ENCODE results near the gene C3orf49.

DNA sequence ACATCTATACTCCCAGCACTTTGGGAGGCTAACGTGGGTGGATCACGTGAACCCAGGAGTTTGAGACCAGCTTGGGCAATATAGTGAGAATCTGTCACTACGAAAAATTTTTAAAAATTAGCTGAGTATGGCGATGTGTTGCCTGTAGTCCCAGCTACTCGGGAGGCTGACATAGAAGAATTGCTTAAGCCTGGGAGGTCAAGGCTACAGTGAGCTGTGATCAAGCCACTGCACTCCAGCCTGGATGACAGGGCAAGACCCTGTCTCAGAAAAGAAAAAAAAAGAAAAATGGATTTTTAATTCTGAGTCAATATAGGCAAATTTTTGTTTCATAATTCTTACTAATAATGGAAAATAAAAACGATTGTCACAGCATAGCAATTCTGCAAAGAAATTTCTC lies 13.3 kb downstream of the C3orf49 start:
- TF ChIP-seq, protein P1, sequence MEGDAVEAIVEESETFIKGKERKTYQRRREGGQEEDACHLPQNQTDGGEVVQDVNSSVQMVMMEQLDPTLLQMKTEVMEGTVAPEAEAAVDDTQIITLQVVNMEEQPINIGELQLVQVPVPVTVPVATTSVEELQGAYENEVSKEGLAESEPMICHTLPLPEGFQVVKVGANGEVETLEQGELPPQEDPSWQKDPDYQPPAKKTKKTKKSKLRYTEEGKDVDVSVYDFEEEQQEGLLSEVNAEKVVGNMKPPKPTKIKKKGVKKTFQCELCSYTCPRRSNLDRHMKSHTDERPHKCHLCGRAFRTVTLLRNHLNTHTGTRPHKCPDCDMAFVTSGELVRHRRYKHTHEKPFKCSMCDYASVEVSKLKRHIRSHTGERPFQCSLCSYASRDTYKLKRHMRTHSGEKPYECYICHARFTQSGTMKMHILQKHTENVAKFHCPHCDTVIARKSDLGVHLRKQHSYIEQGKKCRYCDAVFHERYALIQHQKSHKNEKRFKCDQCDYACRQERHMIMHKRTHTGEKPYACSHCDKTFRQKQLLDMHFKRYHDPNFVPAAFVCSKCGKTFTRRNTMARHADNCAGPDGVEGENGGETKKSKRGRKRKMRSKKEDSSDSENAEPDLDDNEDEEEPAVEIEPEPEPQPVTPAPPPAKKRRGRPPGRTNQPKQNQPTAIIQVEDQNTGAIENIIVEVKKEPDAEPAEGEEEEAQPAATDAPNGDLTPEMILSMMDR (IDR thresholded peaks at IDR 0.05): no peak
- TF ChIP-seq POLR2A (IDR thresholded peaks at IDR 0.05): no peak

Data from tibial nerve (tissue), 3 donors.